Colonic mucosa (tissue), 4 donors: Measurements from ENCODE around the gene PPP6R1. TPM values are rescaled to one million over a fixed set of nuclear protein-coding genes. Genes with fewer than 3 reads are reported as not detected.

Source experiments
- DNase-seq: peaks from one replicate; pipeline ENCODE4 v3.0.0-alpha.2; 2020
- H3K27ac ChIP-seq: fragments of 200-600 bp; one replicate; pipeline ENCODE4 v1.8.0; 2021
- H3K27me3 ChIP-seq: fragments of 200-600 bp; one replicate; pipeline ENCODE4 v1.8.0; 2021
- H3K36me3 ChIP-seq: fragments of 200-600 bp; one replicate; pipeline ENCODE4 v1.8.0; 2021
- H3K4me1 ChIP-seq: fragments of 200-600 bp; one replicate; pipeline ENCODE4 v1.8.0; 2021; ENCODE audit warnings: mild to moderate bottlenecking
- H3K4me3 ChIP-seq: fragments of 200-600 bp; one replicate; pipeline ENCODE4 v1.8.0; 2021
- H3K9ac ChIP-seq, 2 donors: one replicate each; pipeline ENCODE4 v1.7.0; 2013; ENCODE audit warnings: control low read depth in 2 of 2, low read depth in 2 of 2, low read length in 2 of 2
- H3K9me3 ChIP-seq: fragments of 200-600 bp; one replicate; pipeline ENCODE4 v1.8.0; 2021
- intact Hi-C: fragments of 100-400 bp; cut with DNase I; formaldehyde crosslinking; loops from one replicate; pipeline ENCODE4 v1.14.1; 2022
- microRNA-seq: library from miRNA; unstranded; fragments of <30 nt; microRNA quantifications from one replicate; pipeline ENCODE4, GENCODE V29; 2019
- total RNA-seq, 2 donors: library from RNA; stranded (reverse); fragmentation: NEBNext Ultra II Directional in 1 of 2; extraction: Animal tissue kit (Norgen Biotek cat#: 25700) in 1 of 2; gene quantifications; one replicate each; pipeline ENCODE4 v1.2.1, GENCODE V29; 2021
- TF ChIP-seq, protein P1 (sequence below): fragments of 200-600 bp; IDR thresholded peaks from one replicate; pipeline ENCODE4 v1.8.0; 2022; ENCODE audit warnings: antibody characterized with exemption, mild to moderate bottlenecking
- donor health status: healthy.
- donor health status: DM: no; HTN: no; CAD: no.
- donor health status: DM: no; HTN: no; CAD: no.

PPP6R1 gene
- total RNA-seq, 2 donors from 2014 or later, result 65.1 to 97.2 TPM

DNA sequence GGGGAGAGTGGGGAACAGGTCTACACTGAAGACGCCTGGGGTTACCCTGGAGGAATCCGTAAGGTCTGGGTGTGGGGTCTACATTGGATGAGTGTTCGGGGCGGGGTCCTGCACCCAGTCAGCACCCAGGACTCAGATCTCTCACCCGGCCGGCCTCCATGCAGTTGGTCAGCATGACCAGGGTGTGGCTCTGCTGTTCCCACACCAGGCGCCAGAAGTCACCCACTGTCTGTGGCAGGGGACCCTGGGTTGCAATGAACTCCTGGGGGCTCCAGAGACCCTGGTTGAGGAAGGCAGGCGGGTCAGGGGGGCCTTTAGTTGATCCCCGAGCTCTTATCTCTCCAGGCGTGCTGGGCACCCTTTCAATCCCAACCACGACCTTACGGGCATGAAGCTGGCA, 72.7 kb downstream of the PPP6R1 start:
- H3K36me3 ChIP-seq, result no peaks in the 10 kb centered on the region
- H3K9me3 ChIP-seq, result no peaks in the 10 kb centered on the region
- H3K4me3 ChIP-seq, result no peak overlapping the region
- no peaks in the 10 kb centered on the region for H3K4me1 ChIP-seq
- no peak overlapping the region for H3K9ac ChIP-seq
- intact Hi-C loops, result no loop called here
- H3K27me3 ChIP-seq, result peaks cover 7% of the 10 kb centered on the region
- H3K27ac ChIP-seq, result no peak overlapping the region
- no peak for DNase-seq
- TF ChIP-seq, protein P1, sequence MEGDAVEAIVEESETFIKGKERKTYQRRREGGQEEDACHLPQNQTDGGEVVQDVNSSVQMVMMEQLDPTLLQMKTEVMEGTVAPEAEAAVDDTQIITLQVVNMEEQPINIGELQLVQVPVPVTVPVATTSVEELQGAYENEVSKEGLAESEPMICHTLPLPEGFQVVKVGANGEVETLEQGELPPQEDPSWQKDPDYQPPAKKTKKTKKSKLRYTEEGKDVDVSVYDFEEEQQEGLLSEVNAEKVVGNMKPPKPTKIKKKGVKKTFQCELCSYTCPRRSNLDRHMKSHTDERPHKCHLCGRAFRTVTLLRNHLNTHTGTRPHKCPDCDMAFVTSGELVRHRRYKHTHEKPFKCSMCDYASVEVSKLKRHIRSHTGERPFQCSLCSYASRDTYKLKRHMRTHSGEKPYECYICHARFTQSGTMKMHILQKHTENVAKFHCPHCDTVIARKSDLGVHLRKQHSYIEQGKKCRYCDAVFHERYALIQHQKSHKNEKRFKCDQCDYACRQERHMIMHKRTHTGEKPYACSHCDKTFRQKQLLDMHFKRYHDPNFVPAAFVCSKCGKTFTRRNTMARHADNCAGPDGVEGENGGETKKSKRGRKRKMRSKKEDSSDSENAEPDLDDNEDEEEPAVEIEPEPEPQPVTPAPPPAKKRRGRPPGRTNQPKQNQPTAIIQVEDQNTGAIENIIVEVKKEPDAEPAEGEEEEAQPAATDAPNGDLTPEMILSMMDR, result no peak

DNA sequence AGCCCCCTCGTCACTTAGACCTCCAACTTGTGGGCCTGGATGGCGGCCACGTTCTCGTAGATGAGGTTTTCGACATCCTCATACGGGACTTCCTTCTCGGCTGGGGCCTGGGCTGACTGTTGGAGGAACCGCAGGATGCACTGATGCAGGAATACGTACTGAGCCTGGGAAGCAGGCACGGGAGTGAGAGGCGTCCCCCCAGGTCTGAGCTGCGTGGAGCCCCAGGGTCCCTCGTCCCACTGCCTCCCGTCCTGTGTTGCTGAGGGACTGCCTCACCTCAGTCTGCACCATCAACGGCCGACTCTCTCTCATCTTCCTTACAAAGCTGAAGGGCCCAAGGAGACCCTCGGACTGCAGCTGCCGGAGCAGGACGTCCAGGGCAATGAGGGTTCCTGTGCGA, 77.1 kb downstream of the PPP6R1 start:
- DNase-seq, result no peak
- intact Hi-C loops, result no loop called here
- no peak overlapping the region for H3K4me3 ChIP-seq
- TF ChIP-seq, protein P1, result no peak
- peaks cover 8% of the 10 kb centered on the region for H3K4me1 ChIP-seq
- peaks cover 23% of the 10 kb centered on the region for H3K27me3 ChIP-seq
- H3K9me3 ChIP-seq, result no peaks in the 10 kb centered on the region
- H3K36me3 ChIP-seq, result no peaks in the 10 kb centered on the region
- H3K27ac ChIP-seq, result no peak overlapping the region
- no peak overlapping the region for H3K9ac ChIP-seq

Small RNA genes within 50 kb of the gene (microRNA-seq; reads per million reads assigned to microRNA genes)
- not detected for gene MIR6802
- 5.0 reads per million for gene MIR6803
- not detected for gene MIR6804

Other genes with a start within 250 kb of the PPP6R1 start
- 1 to 10 TPM in 1 of 2 donors, under 1 TPM in 1; 0.32 to 1.1 TPM for gene GP6, start 220.8 kb downstream of the PPP6R1 start, total RNA-seq
- gene RDH13, start 195.9 kb downstream of the PPP6R1 start, total RNA-seq, result 10 to 100 TPM; 39.5 to 93.0 TPM
- gene EPS8L1, start 183.1 kb downstream of the PPP6R1 start, total RNA-seq, result 10 to 100 TPM; 27.5 to 83.9 TPM
- gene PPP1R12C, start 141.4 kb downstream of the PPP6R1 start, total RNA-seq, result 100 to 1,000 TPM in 1 of 2 donors, 10 to 100 TPM in 1; 82.6 to 112 TPM
- 1 to 10 TPM in 1 of 2 donors, under 1 TPM in 1; 0.69 to 2.1 TPM for gene TNNT1, start 109.8 kb downstream of the PPP6R1 start, total RNA-seq
- gene TNNI3, start 101.3 kb downstream of the PPP6R1 start, total RNA-seq, result 1 to 10 TPM in 1 of 2 donors, under 1 TPM in 1; 0.64 to 1.2 TPM
- gene DNAAF3, start 92.4 kb downstream of the PPP6R1 start, total RNA-seq, result 1 to 10 TPM; 1.6 to 2.4 TPM
- gene SYT5, start 78.7 kb downstream of the PPP6R1 start, total RNA-seq, result 1 to 10 TPM in 1 of 2 donors, under 1 TPM in 1; 0.67 to 3.2 TPM
- gene PTPRH, start 49.5 kb downstream of the PPP6R1 start, total RNA-seq, result 100 to 1,000 TPM in 1 of 2 donors, 10 to 100 TPM in 1; 76.3 to 131 TPM
- 1 to 10 TPM; 2.1 to 5.3 TPM for gene TMEM86B, start 30.3 kb downstream of the PPP6R1 start, total RNA-seq
- gene HSPBP1, start 21.1 kb upstream of the PPP6R1 start, total RNA-seq, result 10 to 100 TPM; 29.0 to 82.3 TPM
- 1 to 10 TPM in 1 of 2 donors, under 1 TPM in 1; 0.59 to 2.3 TPM for gene BRSK1, start 25.0 kb upstream of the PPP6R1 start, total RNA-seq
- 10 to 100 TPM in 1 of 2 donors, 1 to 10 TPM in 1; 9.7 to 47.2 TPM for gene TMEM150B, start 66.3 kb upstream of the PPP6R1 start, total RNA-seq
- 10 to 100 TPM; 14.9 to 24.9 TPM for gene KMT5C, start 80.9 kb upstream of the PPP6R1 start, total RNA-seq
- 10 to 100 TPM; 12.9 to 15.2 TPM for gene COX6B2, start 95.7 kb upstream of the PPP6R1 start, total RNA-seq
- not detected for gene GARIN5B, start 104.2 kb upstream of the PPP6R1 start, total RNA-seq
- under 1 TPM in 1 of 2 donors, not detected in 1; 0.64 TPM for gene IL11, start 111.4 kb upstream of the PPP6R1 start, total RNA-seq
- not detected for gene TMEM190, start 117.8 kb upstream of the PPP6R1 start, total RNA-seq
- 10 to 100 TPM; 78.1 to 85.9 TPM for gene TMEM238, start 125.3 kb upstream of the PPP6R1 start, total RNA-seq
- gene RPL28, start 126.9 kb upstream of the PPP6R1 start, total RNA-seq, result 1,000 to 10,000 TPM; 1,447 to 1,819 TPM
- gene UBE2S, start 148.8 kb upstream of the PPP6R1 start, total RNA-seq, result 100 to 1,000 TPM in 1 of 2 donors, 10 to 100 TPM in 1; 43.8 to 147 TPM
- gene SHISA7, start 184.3 kb upstream of the PPP6R1 start, total RNA-seq, result not detected
- gene ISOC2, start 202.6 kb upstream of the PPP6R1 start, total RNA-seq, result 100 to 1,000 TPM in 1 of 2 donors, 10 to 100 TPM in 1; 89.8 to 132 TPM
- not detected for gene C19orf85, start 205.7 kb upstream of the PPP6R1 start, total RNA-seq
- 1 to 10 TPM; 8.6 to 8.9 TPM for gene ZNF628, start 217.6 kb upstream of the PPP6R1 start, total RNA-seq
- 1 to 10 TPM; 4.9 to 7.7 TPM for gene NAT14, start 226.2 kb upstream of the PPP6R1 start, total RNA-seq
- 1 to 10 TPM; 2.2 to 7.4 TPM for gene SSC5D, start 229.4 kb upstream of the PPP6R1 start, total RNA-seq